ENCODE measurements around the gene TAMALIN. TPM values are rescaled to one million over a fixed set of nuclear protein-coding genes. Genes with fewer than 3 reads are reported as not detected.

TAMALIN gene
- total RNA-seq, 1 experiment from 2014 or later = not detected

- Mint-ChIP-seq H3K27ac (ENCODE audit: unreplicated experiment) (no peak overlapping the region), H3K4me3 (ENCODE audit: low read depth, unreplicated experiment) (peak overlapping the region; percentile 75), H3K9me3 (ENCODE audit: low read depth, unreplicated experiment) (no peaks in the 10 kb centered on the region), H3K27me3 (ENCODE audit: unreplicated experiment) (no peaks in the 10 kb centered on the region), H3K4me1 (ENCODE audit: low read depth, unreplicated experiment) (peaks cover 40% of the 10 kb centered on the region), H3K36me3 (ENCODE audit: insufficient read depth, unreplicated experiment) (peaks cover 18% of the 10 kb centered on the region)
- CTCF ChIA-PET = interaction anchor here (0.7 to 6.1 kb wide), 11 partner anchors 9 to 739 kb away, joined by 3 to 73 read pairs (median 4); partner anchors contain the start of gene TAMALIN
- intact Hi-C loops (cut with micrococcal nuclease; ENCODE audit: unreplicated experiment) = no loop called here
- DNase-seq = no peak
- no peak for TF ChIP-seq CTCF (IDR thresholded peaks at IDR 0.05; ENCODE audit: unreplicated experiment)
- no TSS peak for BruUV-seq (replicated peaks)
Observed at GRCh38 chr12:52023976-52024688, 17.4 kb downstream of the TAMALIN start.

- BruUV-seq (replicated peaks) = no TSS peak
- H3K4me3 Mint-ChIP-seq (ENCODE audit: low read depth, unreplicated experiment) = peak overlapping the region; percentile 75
Observed at GRCh38 chr12:52024845-52025230, 18.1 kb downstream of the TAMALIN start.

GRCh38 chr12:52026263-52026662 lies 19.5 kb downstream of the TAMALIN start:
- CTCF ChIA-PET = interaction anchor here (0.6 to 2.0 kb wide), 13 partner anchors 22 to 655 kb away, joined by 3 to 37 read pairs (median 7); partner anchors contain the start of genes ATG101 and NR4A1
- intact Hi-C loops (cut with micrococcal nuclease; ENCODE audit: unreplicated experiment) = no loop called here
- Mint-ChIP-seq H3K27me3 (ENCODE audit: unreplicated experiment) (no peaks in the 10 kb centered on the region), H3K4me1 (ENCODE audit: low read depth, unreplicated experiment) (peaks cover 23% of the 10 kb centered on the region), H3K9me3 (ENCODE audit: low read depth, unreplicated experiment) (no peaks in the 10 kb centered on the region), H3K36me3 (ENCODE audit: insufficient read depth, unreplicated experiment) (peaks cover 18% of the 10 kb centered on the region), H3K4me3 (ENCODE audit: low read depth, unreplicated experiment) (no peak overlapping the region), H3K27ac (ENCODE audit: unreplicated experiment) (peak overlapping the region; percentile 45)
- BruUV-seq (replicated peaks) = no TSS peak
- no peak for TF ChIP-seq CTCF (IDR thresholded peaks at IDR 0.05; ENCODE audit: unreplicated experiment)
- DNase-seq = no peak

More at GRCh38 chr12:52024845-52025230, 18.1 kb downstream of the TAMALIN start:
- intact Hi-C loops (cut with micrococcal nuclease; ENCODE audit: unreplicated experiment) = loop anchor here (1.0 kb wide), 2 partner anchors 58 to 94 kb away; no protein-coding TSS in a partner anchor
- Mint-ChIP-seq H3K4me1 (ENCODE audit: low read depth, unreplicated experiment) (peaks cover 37% of the 10 kb centered on the region), H3K27ac (ENCODE audit: unreplicated experiment) (peak overlapping the region; percentile 45), H3K27me3 (ENCODE audit: unreplicated experiment) (no peaks in the 10 kb centered on the region), H3K9me3 (ENCODE audit: low read depth, unreplicated experiment) (no peaks in the 10 kb centered on the region), H3K36me3 (ENCODE audit: insufficient read depth, unreplicated experiment) (peaks cover 18% of the 10 kb centered on the region)
- CTCF ChIA-PET = interaction anchor here (0.7 to 2.0 kb wide), 22 partner anchors 16 to 106 kb away, joined by 3 to 37 read pairs (median 4); partner anchors contain the start of genes ATG101, NR4A1 and SMIM41
- no peak for TF ChIP-seq CTCF (IDR thresholded peaks at IDR 0.05; ENCODE audit: unreplicated experiment)
- DNase-seq = no peak

GRCh38 chr12:52027085-52027843 lies 20.5 kb downstream of the TAMALIN start:
- H3K4me1 Mint-ChIP-seq (ENCODE audit: low read depth, unreplicated experiment) = peaks cover 27% of the 10 kb centered on the region
- H3K9me3 Mint-ChIP-seq (ENCODE audit: low read depth, unreplicated experiment) = no peaks in the 10 kb centered on the region
- peaks cover 18% of the 10 kb centered on the region for H3K36me3 Mint-ChIP-seq (ENCODE audit: insufficient read depth, unreplicated experiment)
- no peak for DNase-seq
- no peak for TF ChIP-seq CTCF (IDR thresholded peaks at IDR 0.05; ENCODE audit: unreplicated experiment)
- intact Hi-C loops (cut with micrococcal nuclease; ENCODE audit: unreplicated experiment) = no loop called here
- H3K4me3 Mint-ChIP-seq (ENCODE audit: low read depth, unreplicated experiment) = no peak overlapping the region
- H3K27me3 Mint-ChIP-seq (ENCODE audit: unreplicated experiment) = no peaks in the 10 kb centered on the region
- BruUV-seq (replicated peaks) = no TSS peak
- H3K27ac Mint-ChIP-seq (ENCODE audit: unreplicated experiment) = no peak overlapping the region
- CTCF ChIA-PET = no interaction called here
